Activated naive CD4-positive, alpha-beta T cell treated with anti-CD3 and anti-CD28 coated beads, Interleukin-2, amount 50 U/mL, for 72 hours (primary cell): ENCODE measurements around the gene ATP8B4. TPM values are rescaled to one million over a fixed set of nuclear protein-coding genes. Genes with fewer than 3 reads are reported as not detected.
"Not testable (repeated sequence)": the region's sequence is repeated elsewhere in the genome, so short reads cannot be mapped to it uniquely, and the experiment has no call there.

ENCODE experiments used
- ATAC-seq, 2 donors: fragments of 150-1000 bp; cut with Tn5 transposase; 2 replicates each; pipeline ENCODE4 v1.10.0; 2021; ENCODE audit warnings: mild to moderate bottlenecking in 2 of 2, moderate library complexity in 2 of 2
- DNase-seq, 2 donors: peaks; one replicate each; pipeline ENCODE4 v3.0.0; 2021 to 2022; ENCODE audit warnings: low spot score in 2 of 2
- H3K27ac Mint-ChIP-seq, 2 donors: one replicate each; pipeline ENCODE4 v1.8.0; 2022; ENCODE audit warnings: mild to moderate bottlenecking in 2 of 2, mixed read lengths in 2 of 2
- H3K36me3 Mint-ChIP-seq, 2 donors: one replicate each; pipeline ENCODE4 v1.8.0; 2022; ENCODE audit warnings: mixed read lengths in 2 of 2
- H3K9me3 Mint-ChIP-seq, 2 donors: one replicate each; pipeline ENCODE4 v1.8.0; 2022; ENCODE audit warnings: mixed read lengths in 2 of 2
- total RNA-seq, 2 donors: library from RNA; stranded (reverse); gene quantifications; one replicate each; pipeline ENCODE4 v1.2.3, GENCODE V29; 2022

Gene ATP8B4
- total RNA-seq, 2 donors from 2014 or later, result 10.4 to 16.1 TPM

DNA sequence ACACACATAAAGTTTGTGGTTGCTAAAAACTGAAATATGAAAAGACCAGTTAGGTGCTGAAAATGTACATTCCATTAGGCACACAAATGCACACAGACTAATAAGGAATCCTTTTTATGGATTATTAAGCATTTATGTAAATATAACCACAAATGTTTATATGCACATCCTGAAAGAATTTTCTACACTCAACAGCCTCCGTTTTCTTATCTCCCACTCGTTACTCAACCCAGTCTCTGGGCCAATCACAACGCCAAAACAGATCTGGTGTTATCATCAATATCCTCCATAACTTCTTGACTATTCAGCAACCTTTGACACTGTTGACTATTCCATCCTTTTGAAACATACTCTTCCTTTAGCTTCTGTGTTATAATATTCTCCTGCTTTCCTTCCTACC, 136.4 kb downstream of the ATP8B4 start:
- H3K27ac Mint-ChIP-seq, result no peak overlapping the region
- no peaks in the 10 kb centered on the region for H3K36me3 Mint-ChIP-seq
- no peak for ATAC-seq
- DNase-seq, result no peak
- no peaks in the 10 kb centered on the region for H3K9me3 Mint-ChIP-seq

DNA sequence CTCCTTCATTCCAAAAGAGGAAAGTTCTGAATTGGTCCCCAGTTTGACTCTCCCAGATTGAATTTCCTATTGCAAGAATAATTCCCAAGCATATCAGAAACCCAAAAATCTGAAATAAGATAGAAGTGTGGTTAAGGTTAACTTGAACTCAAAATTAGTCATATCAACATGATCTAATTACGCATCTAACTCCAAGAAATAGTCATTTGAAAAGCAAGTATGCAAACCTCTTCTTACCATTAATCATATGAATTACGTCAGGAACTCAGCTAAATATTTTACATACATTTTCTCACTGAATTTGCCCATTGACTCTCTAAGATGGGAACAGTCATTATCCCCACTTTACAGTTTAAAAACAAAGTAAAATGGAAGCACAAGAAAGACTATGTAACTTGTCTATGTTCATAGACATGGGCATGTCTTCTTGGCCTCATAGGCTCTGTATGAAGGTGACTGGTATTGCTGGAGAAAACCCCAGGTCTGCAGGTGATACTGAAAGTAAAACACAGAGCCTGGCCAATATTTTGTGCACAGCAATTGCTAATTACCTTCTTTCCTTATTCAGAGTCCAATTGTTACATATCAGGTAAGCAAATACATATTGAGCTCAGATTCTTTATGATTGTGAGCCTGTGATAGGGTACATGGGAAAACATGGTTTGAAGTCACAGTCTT, 139.2 kb downstream of the ATP8B4 start:
- ATAC-seq, result no peak

DNA sequence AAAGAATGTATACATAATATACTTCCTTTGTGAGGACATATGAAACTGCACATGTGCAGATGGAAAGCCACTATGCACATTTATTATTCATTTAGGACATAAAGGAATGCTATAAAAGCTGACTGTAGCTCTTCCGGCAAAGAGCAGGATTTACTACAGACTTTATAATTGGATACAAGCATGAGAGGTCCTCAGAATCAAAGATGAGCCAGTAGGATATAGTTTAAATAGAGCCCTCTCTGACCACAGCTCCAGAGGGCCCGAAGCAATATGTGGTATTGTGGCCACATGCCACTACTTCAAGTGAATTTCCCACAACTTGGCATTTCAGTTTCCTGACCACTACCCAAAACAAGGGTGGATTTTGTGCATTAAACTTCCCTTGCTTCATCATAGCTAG, 140.9 kb downstream of the ATP8B4 start:
- DNase-seq, result no peak
- Mint-ChIP-seq H3K27ac (no peak overlapping the region), H3K9me3 (no peaks in the 10 kb centered on the region), H3K36me3 (no peaks in the 10 kb centered on the region)
- ATAC-seq, result no peak

More for the DNA sequence above, 139.2 kb downstream of the ATP8B4 start:
- Mint-ChIP-seq H3K9me3 (no peaks in the 10 kb centered on the region), H3K27ac (no peak overlapping the region), H3K36me3 (no peaks in the 10 kb centered on the region)
- no peak for DNase-seq

DNA sequence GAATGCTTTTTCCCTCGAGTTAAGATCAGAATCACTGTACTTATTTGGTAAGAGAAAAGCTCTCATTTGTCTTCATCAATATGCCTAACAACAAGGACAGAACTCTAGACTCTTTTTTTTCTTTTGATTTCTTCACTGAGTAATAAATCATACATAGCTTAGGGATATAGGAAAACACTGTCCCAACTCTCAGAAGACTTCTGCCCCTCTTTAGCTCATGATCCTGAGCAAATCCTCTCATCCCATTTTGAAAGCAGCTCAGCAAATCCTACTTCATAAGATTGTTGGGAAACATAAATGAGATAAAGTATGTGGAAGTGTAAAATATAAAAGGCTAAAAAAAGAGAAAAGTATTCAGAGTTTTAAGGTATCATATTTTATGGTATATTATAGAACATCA, 141.7 kb downstream of the ATP8B4 start:
- Mint-ChIP-seq H3K36me3 (no peaks in the 10 kb centered on the region), H3K27ac (no peak overlapping the region), H3K9me3 (no peaks in the 10 kb centered on the region)
- ATAC-seq, result no peak
- no peak for DNase-seq

DNA sequence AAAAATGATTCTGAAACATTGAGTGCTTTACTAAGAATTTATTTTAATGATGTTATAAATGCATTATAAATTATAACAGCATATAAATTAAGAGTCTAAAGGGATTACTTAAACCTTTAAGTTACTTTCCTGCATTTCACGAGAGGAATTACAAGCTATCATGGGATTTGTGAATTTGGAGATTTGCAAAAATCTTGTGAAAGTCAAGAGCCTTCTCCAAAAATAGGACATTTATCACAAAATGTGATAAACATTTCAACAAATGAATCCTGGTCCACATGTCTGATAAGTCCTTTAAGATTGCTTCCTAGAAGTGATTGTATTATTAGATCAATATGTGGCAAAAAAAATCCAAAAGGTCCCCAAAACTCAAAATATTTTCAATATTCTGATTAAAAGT, 154.5 kb downstream of the ATP8B4 start:
- H3K36me3 Mint-ChIP-seq, result no peaks in the 10 kb centered on the region
- no peak overlapping the region for H3K27ac Mint-ChIP-seq
- peaks cover 0 to 7% of the 10 kb centered on the region in 2 donors for H3K9me3 Mint-ChIP-seq
- no peak for DNase-seq
- no peak for ATAC-seq

DNA sequence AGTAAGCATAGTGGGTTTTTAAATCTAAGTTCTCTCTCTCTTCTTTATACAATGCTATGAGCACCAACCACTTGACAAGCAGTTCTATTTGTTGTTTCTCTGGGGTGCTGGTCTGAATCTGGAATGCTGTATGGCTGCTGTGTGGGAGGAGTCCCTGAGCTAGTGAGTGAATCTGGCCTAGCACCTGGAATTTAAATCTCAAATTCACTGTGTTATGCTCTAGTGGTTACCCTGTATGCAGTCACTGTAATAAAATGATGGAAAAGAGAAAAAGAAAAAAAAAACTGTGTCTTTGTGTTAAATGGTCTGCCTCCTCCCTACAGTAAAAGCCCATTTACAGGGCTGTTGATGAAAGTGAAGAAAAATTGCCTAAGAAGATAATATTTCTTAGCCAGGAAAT, 155.0 kb downstream of the ATP8B4 start:
- ATAC-seq (no peak), DNase-seq (no peak)
- Mint-ChIP-seq H3K36me3 (no peaks in the 10 kb centered on the region), H3K27ac (no peak overlapping the region), H3K9me3 (peaks cover 0 to 3% of the 10 kb centered on the region in 2 donors)

DNA sequence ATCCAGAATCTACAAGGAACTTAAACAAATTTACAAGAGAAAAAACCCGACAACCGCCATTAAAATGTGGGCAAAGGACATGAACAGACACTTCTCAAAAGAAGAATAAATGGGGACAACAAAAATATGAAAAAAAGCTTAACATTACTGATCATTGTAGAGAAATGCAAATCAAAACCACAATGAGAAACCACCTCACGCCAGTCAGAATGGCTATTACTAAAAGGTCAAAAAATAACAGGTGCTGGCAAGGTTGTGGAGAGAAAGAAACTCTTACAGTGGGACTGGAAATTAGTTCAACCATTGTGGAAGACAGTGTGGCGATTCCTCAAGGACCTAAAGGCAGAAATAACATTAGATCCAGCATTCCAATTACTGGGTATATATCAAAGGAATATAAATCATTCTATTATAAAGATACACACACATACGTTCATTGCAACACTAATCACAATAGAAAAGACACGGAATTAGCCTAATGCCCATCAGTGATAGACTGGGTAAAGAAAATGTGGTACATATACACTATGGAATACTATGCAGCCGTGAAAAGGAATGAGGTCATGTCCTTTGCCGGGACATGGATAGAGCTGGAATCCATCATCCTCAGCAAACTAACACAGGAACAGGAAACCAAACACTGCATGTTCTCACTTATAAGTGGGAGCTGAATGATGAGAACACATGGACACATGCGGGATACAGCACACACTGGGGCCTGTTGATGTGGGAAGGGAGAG, 155.8 kb downstream of the ATP8B4 start:
- not testable (repeated sequence) for H3K36me3 Mint-ChIP-seq, ATAC-seq

DNA sequence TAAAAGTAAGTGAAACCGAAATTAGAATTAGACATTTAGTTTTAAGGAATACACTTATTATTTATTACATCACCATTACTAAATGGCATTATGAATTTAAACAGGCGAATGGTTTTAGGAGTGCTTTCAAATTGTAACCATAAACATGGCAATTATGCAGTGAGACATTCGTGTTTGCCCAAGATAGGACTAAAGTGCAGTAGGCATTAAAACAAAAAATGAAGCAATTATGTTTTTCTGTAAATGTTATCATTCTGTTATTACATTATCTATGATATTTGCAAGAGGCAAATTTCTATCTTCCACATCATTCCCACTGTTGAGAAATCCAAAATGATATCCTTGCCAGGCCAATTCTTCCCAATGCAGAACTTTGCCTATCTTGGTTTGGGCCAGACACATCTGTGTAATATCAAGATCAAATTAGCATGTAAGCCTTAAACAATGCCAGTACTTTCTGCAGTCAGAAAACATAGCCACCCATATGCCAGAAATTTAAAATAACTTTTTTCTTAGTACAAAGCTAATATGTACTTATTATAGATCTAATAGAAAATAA, 156.9 kb downstream of the ATP8B4 start:
- no peak for ATAC-seq
- H3K9me3 Mint-ChIP-seq, result no peaks in the 10 kb centered on the region
- H3K27ac Mint-ChIP-seq, result no peak overlapping the region
- DNase-seq, result no peak
- H3K36me3 Mint-ChIP-seq, result no peaks in the 10 kb centered on the region

More for the DNA sequence above, 155.8 kb downstream of the ATP8B4 start:
- H3K9me3 Mint-ChIP-seq, DNase-seq, H3K27ac Mint-ChIP-seq: not testable (repeated sequence)

DNA sequence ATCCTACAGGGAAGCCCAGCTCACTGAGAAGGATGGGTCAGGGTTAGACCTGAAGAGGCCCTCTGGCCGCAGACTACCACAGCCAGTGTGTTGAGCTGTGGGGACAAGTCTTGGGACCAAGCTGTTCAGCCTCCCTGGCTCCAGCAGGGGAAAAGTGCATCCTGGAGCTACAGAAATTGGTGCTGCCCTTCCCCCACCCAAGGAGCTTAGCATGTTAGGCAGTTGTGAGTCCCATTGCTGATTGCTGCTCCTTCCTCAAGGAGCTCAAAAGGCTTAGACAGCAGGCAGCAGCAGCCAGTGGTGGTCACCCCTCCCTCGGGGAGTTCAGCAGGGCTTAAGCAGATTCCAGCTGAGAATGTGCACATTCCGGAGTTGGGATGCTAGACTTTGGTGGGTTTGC, 165.6 kb downstream of the ATP8B4 start:
- no peak for ATAC-seq
- peaks cover 7 to 18% of the 10 kb centered on the region in 2 donors for H3K36me3 Mint-ChIP-seq

DNA sequence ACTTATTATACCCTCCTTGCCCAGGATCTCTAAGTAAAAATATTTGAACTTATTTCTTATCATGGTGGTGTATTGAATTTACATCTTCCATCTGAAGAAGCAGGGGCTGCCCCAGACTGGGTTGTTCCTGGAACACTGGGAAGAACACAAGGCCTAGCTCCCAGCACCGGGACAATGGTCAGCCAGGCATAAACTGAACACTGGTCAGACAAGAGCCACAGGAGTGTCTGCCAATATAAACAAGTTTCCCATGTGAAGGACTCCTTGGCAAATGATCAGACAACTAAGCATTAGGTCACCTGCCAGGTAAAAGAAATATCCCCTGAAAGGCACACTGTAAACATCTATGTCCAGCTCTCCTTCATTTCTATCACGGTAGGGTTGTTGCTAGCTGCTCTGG, 172.4 kb downstream of the ATP8B4 start:
- H3K36me3 Mint-ChIP-seq, result peaks cover 12 to 16% of the 10 kb centered on the region in 2 donors
- H3K27ac Mint-ChIP-seq, result no peak overlapping the region
- ATAC-seq (no peak), DNase-seq (no peak)
- peaks cover 27 to 29% of the 10 kb centered on the region in 2 donors for H3K9me3 Mint-ChIP-seq

More for the DNA sequence above, 165.6 kb downstream of the ATP8B4 start:
- no peak for DNase-seq
- Mint-ChIP-seq H3K27ac (no peak overlapping the region), H3K9me3 (peaks cover 14 to 26% of the 10 kb centered on the region in 2 donors)

DNA sequence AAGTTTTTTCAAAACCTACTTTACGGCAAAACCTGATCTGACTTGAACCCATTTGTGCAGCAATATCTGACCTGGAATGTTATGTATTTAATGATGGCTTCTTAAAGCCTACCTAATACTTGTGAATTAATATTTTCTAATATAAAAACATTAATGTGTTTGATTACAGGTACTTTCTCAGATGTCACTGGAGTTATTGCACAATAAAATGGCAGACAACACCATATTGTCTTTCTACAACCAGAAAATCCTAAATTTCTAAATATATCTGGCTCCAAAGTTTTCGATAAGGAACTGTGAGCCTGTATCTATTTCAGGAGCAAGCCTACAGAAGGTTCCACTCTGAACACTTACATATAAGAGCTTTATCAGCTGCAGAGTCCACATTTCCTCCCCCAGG, 184.5 kb downstream of the ATP8B4 start:
- H3K27ac Mint-ChIP-seq, result no peak overlapping the region
- DNase-seq (no peak), ATAC-seq (no peak)
- H3K36me3 Mint-ChIP-seq, result peaks cover 0 to 6% of the 10 kb centered on the region in 2 donors
- H3K9me3 Mint-ChIP-seq, result peaks cover 4 to 6% of the 10 kb centered on the region in 2 donors

DNA sequence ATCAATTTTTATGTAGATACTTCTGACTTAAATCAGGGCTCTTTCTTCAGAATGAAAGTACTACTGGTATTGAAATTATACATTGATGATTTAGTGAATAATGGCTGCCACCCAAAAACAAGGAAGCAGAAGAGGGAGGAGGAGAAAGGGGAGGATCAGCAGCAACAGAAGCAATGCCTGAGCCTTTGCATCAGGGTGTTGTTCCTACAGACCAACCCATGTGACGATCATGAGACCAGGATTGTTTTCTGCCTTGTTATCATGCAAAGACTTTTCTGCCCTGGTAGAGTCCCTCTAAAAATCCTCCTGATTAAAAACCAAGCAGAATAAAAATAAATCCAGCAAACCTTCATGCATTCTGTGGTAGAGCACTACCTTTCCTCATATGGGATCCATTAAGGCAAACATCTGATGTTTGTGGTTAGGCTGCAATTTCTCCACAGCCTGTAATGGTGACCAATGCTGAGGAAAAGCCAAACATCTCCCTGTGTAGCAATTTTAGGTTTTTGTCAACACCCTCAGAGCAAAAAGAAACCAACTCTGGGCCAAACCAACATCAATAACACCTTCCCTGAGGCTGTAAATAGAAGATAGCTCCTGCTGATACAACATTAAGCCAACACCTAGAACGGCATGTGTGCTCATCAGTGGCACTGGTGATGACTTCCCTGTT, 191.7 kb downstream of the ATP8B4 start:
- DNase-seq (no peak), ATAC-seq (no peak)
- H3K27ac Mint-ChIP-seq, result no peak overlapping the region
- H3K36me3 Mint-ChIP-seq, result no peaks in the 10 kb centered on the region
- H3K9me3 Mint-ChIP-seq, result no peaks in the 10 kb centered on the region

DNA sequence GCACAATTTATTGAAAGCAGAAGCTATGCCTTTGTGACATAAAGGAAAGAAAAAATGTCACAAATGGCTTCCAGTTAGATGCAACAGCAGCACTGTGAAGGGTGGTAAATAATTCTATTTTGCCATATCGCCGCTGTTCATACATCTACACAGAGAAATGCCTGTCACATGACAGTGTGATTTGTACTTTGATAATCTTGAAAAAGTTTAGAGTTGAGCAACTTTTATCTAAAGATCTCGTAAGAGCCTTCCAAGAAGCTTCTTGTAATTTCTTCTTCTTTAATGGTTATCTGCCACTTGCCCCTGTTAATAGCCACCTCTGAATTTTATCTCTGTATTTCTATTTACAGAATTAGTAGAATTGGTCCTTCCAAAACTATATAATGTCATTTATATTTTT, 192.3 kb downstream of the ATP8B4 start:
- DNase-seq (no peak), ATAC-seq (no peak)
- no peaks in the 10 kb centered on the region for H3K9me3 Mint-ChIP-seq
- H3K36me3 Mint-ChIP-seq, result no peaks in the 10 kb centered on the region
- H3K27ac Mint-ChIP-seq, result no peak overlapping the region

DNA sequence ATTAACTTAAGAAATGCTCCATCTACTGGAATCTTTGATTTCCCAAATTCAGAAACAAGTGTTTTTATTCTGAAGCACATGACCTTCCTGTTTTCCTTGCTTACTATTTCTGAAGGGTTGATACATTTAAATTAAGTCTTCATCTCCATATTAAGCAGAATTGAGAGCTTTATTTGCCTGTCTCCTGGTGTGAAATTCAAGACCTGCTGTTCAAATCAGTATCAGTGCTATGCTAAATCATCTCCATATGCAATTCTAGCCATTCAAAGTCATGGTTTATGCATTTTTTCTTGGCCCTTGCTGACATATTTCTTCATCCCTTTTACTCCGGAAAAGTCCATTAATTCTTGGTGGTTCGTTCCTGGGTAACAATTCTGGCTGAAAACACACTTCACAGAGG, 195.4 kb downstream of the ATP8B4 start:
- Mint-ChIP-seq H3K36me3 (no peaks in the 10 kb centered on the region), H3K9me3 (no peaks in the 10 kb centered on the region), H3K27ac (no peak overlapping the region)
- DNase-seq (no peak), ATAC-seq (no peak)

DNA sequence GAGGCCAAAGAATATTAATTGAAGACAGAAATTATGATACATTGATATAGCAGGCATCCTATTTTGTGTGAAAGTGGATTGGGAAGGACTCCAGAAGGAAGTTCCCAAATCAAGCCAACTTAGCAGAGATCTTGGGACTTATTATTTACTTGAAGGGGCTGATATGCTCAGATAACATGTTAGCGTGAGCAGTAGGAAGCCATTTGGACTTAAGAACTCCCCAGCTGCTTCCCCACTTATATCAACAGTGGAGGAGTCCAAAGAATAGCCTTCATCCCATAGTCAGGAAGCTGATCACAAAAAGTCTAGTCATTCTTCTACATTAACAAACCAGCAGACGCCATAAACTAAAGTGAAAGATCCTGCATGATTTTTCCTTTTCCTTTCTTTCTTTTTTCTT, 200.0 kb downstream of the ATP8B4 start:
- no peak overlapping the region for H3K27ac Mint-ChIP-seq
- no peak for ATAC-seq
- H3K9me3 Mint-ChIP-seq, result peaks cover 0 to 4% of the 10 kb centered on the region in 2 donors
- no peak for DNase-seq
- no peaks in the 10 kb centered on the region for H3K36me3 Mint-ChIP-seq

DNA sequence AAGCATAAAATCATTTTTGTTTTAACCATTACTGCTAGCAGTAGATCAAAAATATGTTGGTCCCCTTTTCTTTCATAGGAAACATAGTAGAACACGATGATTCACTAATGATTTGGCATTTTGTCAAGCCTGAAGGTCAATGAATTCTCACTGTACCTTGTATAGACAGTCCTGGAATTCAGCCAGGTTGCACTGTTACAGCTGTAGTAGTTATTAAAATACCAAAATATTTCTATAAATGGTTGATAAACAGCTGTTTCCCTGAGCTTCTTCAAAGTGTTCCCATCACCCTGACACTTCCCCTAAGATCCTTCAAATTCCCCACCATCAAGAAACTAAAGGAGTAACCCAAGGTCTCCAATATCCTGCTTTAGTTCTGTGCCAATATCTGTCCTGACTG, 200.9 kb downstream of the ATP8B4 start:
- Mint-ChIP-seq H3K36me3 (no peaks in the 10 kb centered on the region), H3K9me3 (peaks cover 0 to 4% of the 10 kb centered on the region in 2 donors), H3K27ac (no peak overlapping the region)
- ATAC-seq, result no peak
- DNase-seq, result no peak

DNA sequence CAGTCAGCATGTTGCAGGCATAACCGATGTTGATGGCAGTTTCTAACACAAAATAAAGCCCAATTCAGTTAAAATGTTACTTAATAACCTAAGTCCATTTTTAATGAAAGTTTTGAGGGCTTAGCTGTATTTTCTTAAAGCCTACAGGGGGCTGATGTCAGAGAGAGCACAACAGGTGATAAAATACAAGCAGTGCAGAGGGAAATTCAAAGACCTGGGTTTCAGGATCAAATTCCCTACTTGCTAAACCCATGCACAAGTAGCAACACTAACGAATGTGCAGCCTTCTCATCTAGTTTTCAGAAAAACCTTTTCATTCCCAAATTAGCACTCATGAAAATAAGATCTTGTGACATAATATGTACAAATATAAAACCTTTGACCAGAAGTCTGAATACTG, 202.0 kb downstream of the ATP8B4 start:
- H3K9me3 Mint-ChIP-seq, result peaks cover 0 to 4% of the 10 kb centered on the region in 2 donors
- ATAC-seq, result no peak
- DNase-seq, result no peak
- no peaks in the 10 kb centered on the region for H3K36me3 Mint-ChIP-seq
- no peak overlapping the region for H3K27ac Mint-ChIP-seq
